ENCODE results near the gene SYP. TPM values are rescaled to one million over a fixed set of nuclear protein-coding genes. Genes with fewer than 3 reads are reported as not detected.
"Not testable (repeated sequence)": the region's sequence is repeated elsewhere in the genome, so short reads cannot be mapped to it uniquely, and the experiment has no call there.

SYP gene
- total RNA-seq, 1 experiment from 2014 or later, result 7.0 TPM

DNA sequence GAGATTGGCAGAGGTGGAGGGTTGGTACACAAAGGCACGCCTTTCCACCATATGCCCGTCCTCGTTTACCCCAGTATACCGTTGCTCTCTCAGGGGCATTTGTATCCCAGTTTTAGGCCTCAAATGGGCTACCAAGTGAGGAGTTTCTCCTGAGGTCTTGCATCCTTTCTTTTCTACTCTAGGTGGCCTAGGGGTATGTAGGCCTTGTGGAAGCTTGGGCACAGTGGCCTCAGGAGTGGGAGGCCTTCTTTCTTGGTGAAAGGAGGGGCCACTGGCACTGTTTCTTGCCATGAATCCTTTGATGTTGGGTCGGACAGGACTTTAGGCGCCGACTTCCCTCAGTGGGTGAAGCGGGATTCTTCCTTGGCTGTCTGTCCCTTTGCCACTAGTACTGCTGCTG, 52.7 kb downstream of the SYP start:
- Mint-ChIP-seq H3K27ac (no peak overlapping the region), H3K9me3 (no peaks in the 10 kb centered on the region), H3K4me1 (no peaks in the 10 kb centered on the region), H3K27me3 (ENCODE audit: low read depth) (peaks cover 2% of the 10 kb centered on the region; the same call in 1 of the 2 replicates), H3K36me3 (no peaks in the 10 kb centered on the region), H3K4me3 (no peak overlapping the region)
- POLR2A ChIA-PET, result no interaction called here
- no peak for DNase-seq (ENCODE audit: low spot score)
- CTCF ChIA-PET, result interaction anchor here (0.6 to 1.0 kb wide), 2 partner anchors 9 to 1716 kb away, joined by 3 to 5 read pairs; no protein-coding TSS in a partner anchor
- TF ChIP-seq ERG (CRISPR knock-in tag; IDR thresholded peaks at IDR 0.05), result no peak
- TF ChIP-seq SMAD4 (CRISPR knock-in tag; IDR thresholded peaks at IDR 0.05), result no peak
- TF ChIP-seq CREM (CRISPR knock-in tag; IDR thresholded peaks at IDR 0.05), result no peak
- TF ChIP-seq, protein P1, sequence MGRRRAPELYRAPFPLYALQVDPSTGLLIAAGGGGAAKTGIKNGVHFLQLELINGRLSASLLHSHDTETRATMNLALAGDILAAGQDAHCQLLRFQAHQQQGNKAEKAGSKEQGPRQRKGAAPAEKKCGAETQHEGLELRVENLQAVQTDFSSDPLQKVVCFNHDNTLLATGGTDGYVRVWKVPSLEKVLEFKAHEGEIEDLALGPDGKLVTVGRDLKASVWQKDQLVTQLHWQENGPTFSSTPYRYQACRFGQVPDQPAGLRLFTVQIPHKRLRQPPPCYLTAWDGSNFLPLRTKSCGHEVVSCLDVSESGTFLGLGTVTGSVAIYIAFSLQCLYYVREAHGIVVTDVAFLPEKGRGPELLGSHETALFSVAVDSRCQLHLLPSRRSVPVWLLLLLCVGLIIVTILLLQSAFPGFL (CRISPR knock-in tag; IDR thresholded peaks at IDR 0.05; ENCODE audit: borderline replicate concordance), result no peak
- no peak for TF ChIP-seq KAT7 (CRISPR knock-in tag; IDR thresholded peaks at IDR 0.05; ENCODE audit: borderline replicate concordance)
- no peak for TF ChIP-seq JAZF1 (CRISPR knock-in tag; IDR thresholded peaks at IDR 0.05)
- no peak for TF ChIP-seq ZSCAN18 (CRISPR knock-in tag; IDR thresholded peaks at IDR 0.05)
- TF ChIP-seq, protein P2, sequence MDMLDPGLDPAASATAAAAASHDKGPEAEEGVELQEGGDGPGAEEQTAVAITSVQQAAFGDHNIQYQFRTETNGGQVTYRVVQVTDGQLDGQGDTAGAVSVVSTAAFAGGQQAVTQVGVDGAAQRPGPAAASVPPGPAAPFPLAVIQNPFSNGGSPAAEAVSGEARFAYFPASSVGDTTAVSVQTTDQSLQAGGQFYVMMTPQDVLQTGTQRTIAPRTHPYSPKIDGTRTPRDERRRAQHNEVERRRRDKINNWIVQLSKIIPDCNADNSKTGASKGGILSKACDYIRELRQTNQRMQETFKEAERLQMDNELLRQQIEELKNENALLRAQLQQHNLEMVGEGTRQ (CRISPR knock-in tag; IDR thresholded peaks at IDR 0.05), result no peak
- no peak for TF ChIP-seq NR3C1 (CRISPR knock-in tag; conservative IDR thresholded peaks at IDR 0.05; ENCODE audit: low read depth)
- TF ChIP-seq, protein P3, sequence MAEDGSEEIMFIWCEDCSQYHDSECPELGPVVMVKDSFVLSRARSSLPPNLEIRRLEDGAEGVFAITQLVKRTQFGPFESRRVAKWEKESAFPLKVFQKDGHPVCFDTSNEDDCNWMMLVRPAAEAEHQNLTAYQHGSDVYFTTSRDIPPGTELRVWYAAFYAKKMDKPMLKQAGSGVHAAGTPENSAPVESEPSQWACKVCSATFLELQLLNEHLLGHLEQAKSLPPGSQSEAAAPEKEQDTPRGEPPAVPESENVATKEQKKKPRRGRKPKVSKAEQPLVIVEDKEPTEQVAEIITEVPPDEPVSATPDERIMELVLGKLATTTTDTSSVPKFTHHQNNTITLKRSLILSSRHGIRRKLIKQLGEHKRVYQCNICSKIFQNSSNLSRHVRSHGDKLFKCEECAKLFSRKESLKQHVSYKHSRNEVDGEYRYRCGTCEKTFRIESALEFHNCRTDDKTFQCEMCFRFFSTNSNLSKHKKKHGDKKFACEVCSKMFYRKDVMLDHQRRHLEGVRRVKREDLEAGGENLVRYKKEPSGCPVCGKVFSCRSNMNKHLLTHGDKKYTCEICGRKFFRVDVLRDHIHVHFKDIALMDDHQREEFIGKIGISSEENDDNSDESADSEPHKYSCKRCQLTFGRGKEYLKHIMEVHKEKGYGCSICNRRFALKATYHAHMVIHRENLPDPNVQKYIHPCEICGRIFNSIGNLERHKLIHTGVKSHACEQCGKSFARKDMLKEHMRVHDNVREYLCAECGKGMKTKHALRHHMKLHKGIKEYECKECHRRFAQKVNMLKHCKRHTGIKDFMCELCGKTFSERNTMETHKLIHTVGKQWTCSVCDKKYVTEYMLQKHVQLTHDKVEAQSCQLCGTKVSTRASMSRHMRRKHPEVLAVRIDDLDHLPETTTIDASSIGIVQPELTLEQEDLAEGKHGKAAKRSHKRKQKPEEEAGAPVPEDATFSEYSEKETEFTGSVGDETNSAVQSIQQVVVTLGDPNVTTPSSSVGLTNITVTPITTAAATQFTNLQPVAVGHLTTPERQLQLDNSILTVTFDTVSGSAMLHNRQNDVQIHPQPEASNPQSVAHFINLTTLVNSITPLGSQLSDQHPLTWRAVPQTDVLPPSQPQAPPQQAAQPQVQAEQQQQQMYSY (CRISPR knock-in tag; IDR thresholded peaks at IDR 0.05), result no peak
- TF ChIP-seq GABPB1 (CRISPR knock-in tag; IDR thresholded peaks at IDR 0.05), result no peak
- TF ChIP-seq IRF2 (CRISPR knock-in tag; IDR thresholded peaks at IDR 0.05; ENCODE audit: borderline replicate concordance, low read depth), result no peak
- TF ChIP-seq, protein P4, sequence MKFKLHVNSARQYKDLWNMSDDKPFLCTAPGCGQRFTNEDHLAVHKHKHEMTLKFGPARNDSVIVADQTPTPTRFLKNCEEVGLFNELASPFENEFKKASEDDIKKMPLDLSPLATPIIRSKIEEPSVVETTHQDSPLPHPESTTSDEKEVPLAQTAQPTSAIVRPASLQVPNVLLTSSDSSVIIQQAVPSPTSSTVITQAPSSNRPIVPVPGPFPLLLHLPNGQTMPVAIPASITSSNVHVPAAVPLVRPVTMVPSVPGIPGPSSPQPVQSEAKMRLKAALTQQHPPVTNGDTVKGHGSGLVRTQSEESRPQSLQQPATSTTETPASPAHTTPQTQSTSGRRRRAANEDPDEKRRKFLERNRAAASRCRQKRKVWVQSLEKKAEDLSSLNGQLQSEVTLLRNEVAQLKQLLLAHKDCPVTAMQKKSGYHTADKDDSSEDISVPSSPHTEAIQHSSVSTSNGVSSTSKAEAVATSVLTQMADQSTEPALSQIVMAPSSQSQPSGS (CRISPR knock-in tag; IDR thresholded peaks at IDR 0.05; ENCODE audit: borderline replicate concordance, low read depth), result no peak
- no peak for TF ChIP-seq NFE2L1 (CRISPR knock-in tag; IDR thresholded peaks at IDR 0.05)
- TF ChIP-seq, protein P5, sequence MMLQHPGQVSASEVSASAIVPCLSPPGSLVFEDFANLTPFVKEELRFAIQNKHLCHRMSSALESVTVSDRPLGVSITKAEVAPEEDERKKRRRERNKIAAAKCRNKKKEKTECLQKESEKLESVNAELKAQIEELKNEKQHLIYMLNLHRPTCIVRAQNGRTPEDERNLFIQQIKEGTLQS (CRISPR knock-in tag; conservative IDR thresholded peaks at IDR 0.05), result no peak
- TF ChIP-seq SP1 (CRISPR knock-in tag; conservative IDR thresholded peaks at IDR 0.05), result no peak
- no peak for TF ChIP-seq ESRRA (CRISPR knock-in tag; IDR thresholded peaks at IDR 0.05; ENCODE audit: borderline replicate concordance)
- no peak for ATAC-seq

DNA sequence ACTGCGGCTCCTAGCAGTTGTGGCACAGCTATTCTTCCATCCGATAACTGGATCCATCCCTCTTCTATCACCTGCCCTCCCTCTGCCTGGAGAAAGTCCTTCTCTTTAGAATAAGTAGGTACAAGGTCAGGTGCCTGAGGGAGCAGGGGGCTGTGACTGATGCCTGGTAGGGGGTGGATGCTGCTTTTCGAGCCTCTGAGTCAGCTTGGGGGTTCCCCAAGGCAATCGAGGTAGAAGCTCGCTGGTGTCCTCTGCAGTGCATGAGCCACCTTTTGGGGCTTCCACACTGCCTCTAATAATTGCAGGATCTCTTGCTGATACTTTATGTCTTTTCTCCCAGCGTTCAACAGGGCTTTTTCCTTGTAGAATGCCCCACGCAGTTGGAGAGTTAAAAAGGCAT, 56.8 kb downstream of the SYP start:
- POLR2A ChIA-PET; DNase-seq (ENCODE audit: low spot score): not testable (repeated sequence)
- CTCF ChIA-PET, result interaction anchor here (0.9 to 3.6 kb wide), 13 partner anchors 9 to 185 kb away, joined by 3 to 29 read pairs (median 4); partner anchors contain the start of gene KCND1

More for the DNA sequence above, 56.8 kb downstream of the SYP start:
- H3K36me3 Mint-ChIP-seq; H3K27me3 Mint-ChIP-seq (ENCODE audit: low read depth); ATAC-seq; H3K4me3 Mint-ChIP-seq; H3K4me1 Mint-ChIP-seq; H3K27ac Mint-ChIP-seq: not testable (repeated sequence)
- peaks cover 18% of the 10 kb centered on the region for H3K9me3 Mint-ChIP-seq
